NCI-H510A (cell line): ENCODE measurements around the gene IL12RB2.
"Not testable (repeated sequence)": the region's sequence is repeated elsewhere in the genome, so short reads cannot be mapped to it uniquely, and the experiment has no call there.

Source experiments
- DNase-seq: peaks from one replicate; lab custom pipeline; 2025; lab: John Stamatoyannopoulos, UW

The IL12RB2 gene

DNA sequence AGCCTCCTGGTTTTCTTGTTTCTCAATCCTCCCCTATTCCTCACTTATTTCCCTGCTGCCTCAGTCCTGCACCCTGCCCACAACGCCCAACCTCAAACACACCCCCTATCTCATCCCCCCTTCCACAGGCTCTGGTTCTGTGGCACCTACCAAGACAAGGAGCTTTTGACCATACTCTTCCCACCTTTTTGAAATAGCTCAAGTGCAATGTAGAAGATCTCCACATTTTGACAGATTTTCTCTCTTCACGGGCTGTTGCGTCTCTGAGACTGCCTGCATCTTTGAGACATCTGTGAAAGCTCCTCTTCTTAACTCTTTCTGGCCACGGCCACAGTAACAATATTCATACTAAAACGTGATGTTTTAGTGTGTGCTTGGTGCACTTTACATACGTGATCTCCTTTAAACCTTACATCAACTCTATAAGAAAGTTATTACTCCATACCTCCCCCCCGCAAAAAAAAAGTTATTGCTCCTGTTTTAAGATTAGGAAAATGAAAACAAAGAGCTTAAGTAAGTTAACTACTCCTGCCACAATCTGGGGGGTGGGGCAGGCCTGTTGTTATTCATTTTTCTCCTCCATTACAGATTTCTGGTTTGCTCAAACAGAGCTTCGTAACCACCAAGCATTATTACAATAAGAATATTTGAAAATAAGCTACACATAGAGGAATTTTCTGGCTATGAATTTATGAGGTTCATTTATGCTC is 124.4 kb downstream of the IL12RB2 start:
- no peak for DNase-seq

DNA sequence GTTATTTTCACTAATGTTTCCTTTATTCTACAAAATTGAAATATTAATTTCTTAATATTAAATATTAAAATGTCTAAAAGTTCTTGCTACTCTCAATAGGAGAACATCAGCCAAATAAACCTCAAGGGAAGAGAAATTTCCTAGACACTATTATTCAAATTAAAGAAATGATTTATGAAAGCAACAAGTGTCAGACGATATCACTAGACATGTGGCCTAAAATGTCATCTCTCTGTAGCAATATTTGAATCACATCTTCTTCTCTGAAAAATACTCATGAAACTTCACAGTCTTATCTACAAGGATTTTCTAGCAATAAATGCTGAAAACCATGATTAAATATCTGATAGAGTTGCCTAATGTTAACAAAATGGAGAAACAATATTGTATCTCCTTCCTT is 125.1 kb downstream of the IL12RB2 start:
- no peak for DNase-seq

DNA sequence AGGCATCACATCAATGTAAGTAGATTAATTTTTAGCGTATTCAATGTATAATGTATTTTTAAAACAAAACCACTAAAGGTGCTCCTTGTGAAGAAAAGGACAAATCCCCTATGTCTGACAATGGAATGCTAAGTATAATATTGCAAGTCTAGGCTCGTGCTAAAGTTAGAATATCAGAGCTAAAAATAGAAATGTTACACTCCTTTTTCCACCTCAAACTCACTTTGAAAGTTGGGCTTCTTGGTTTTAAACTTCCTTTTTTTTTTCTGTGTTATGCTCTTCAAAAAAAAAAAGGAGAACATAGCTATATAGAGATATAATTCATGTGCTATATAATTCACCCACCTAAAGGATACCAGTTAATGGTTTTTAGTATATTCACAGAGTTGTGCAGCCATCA is 126.2 kb downstream of the IL12RB2 start:
- no peak for DNase-seq

- no peak for DNase-seq
Measured at GRCh38 chr1:67434491-67434890, 126.8 kb downstream of the IL12RB2 start.

GRCh38 chr1:67436511-67437055 is 128.9 kb downstream of the IL12RB2 start:
- DNase-seq = no peak

DNA sequence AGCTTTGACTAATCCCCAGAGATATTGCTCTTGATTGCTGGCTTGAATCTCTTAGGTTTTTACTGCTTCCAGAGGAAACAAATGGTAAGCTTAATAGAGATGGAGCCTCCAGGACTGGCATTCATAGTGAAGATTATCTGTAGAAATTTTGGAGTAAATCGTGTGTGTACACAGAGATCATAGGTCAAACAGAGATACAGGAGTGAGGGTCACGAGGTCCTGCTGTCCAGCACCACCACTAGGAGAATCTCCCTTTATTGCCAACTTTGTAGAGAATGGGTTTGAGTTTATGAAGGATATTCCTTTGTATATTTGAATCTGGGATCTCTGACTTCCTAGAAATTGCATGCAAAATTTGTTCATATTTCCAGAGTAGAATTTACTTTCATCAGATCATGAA is 130.3 kb downstream of the IL12RB2 start:
- no peak for DNase-seq

- no peak for DNase-seq
Measured at GRCh38 chr1:67439277-67440029, 131.8 kb downstream of the IL12RB2 start.

GRCh38 chr1:67440339-67440738 is 132.7 kb downstream of the IL12RB2 start:
- no peak for DNase-seq

DNA sequence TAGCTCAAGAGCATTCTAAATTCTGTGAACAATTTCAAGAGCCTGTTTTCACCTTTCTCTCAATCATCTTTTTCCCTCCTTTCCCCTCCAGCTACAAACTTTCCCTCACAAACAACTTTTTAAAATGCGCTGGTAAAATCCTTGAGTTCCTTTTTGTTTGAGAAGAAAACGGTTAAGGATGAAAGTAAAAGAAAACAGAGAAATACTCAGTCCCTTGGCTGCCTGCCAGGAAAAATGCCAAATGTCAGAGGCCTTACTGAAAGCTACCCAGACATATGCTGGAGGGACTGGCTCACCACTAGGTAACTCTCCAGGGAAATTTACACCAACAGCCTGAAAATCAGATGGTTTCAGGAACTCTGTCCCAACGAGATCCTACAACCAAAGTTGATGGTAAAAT is 133.5 kb downstream of the IL12RB2 start:
- DNase-seq = no peak

GRCh38 chr1:67441739-67442281 is 134.1 kb downstream of the IL12RB2 start:
- no peak for DNase-seq

DNA sequence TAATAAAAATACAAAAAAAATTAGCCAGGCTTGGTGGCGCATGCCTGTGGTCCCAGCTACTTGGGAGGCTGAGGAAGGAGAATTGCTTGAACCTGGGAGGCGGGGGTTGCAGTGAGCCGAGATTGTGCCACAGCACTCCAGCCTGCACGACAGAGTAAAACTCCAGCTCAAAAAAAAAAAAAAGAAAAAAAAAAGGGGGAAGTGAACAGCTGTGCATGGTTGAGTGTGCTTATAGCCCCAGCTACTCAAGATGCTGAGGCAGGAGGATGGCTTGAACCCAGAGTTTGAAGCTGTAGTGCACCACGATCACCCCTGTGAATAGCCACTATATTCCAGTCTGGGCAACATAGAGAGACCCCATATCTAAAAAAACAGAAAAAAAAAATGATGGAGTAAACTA is 138.3 kb downstream of the IL12RB2 start:
- DNase-seq = not testable (repeated sequence)
